DND-41 (cell line): ENCODE results near the gene SRRM4.

ENCODE experiments used
- ATAC-seq: fragments of 200-7000 bp; cut with Tn5 transposase; 3 replicates; pipeline ENCODE4 v1.9.1; 2021; ENCODE audit warnings: low read depth; ENCODE audit not compliant: insufficient read depth
- DNase-seq: peaks from one replicate; pipeline ENCODE4 v3.0.0-alpha.2; 2020
- H2AFZ ChIP-seq: 2 replicates; pipeline ENCODE4 v1.6.0; 2012; ENCODE audit warnings: low read depth, low read length
- H3K27ac ChIP-seq: 2 replicates; pipeline ENCODE4 v1.5.1; 2012; ENCODE audit warnings: low read length, inconsistent platforms
- H3K27me3 ChIP-seq: fragments of 200-600 bp; sonication (generic); 2 replicates; pipeline ENCODE4 v1.6.0; 2012; ENCODE audit warnings: low read length, mild to moderate bottlenecking, inconsistent platforms; ENCODE audit not compliant: insufficient read depth, poor library complexity
- H3K36me3 ChIP-seq: 2 replicates; pipeline ENCODE4 v1.5.1; 2012; ENCODE audit warnings: low read length, inconsistent platforms; ENCODE audit not compliant: insufficient read depth
- H3K4me1 ChIP-seq: 2 replicates; pipeline ENCODE4 v1.5.1; 2012; ENCODE audit warnings: mild to moderate bottlenecking, low read length; ENCODE audit not compliant: insufficient read depth
- H3K4me2 ChIP-seq: 2 replicates; pipeline ENCODE4 v1.6.0; 2012; ENCODE audit warnings: mild to moderate bottlenecking, moderate library complexity, low read length, inconsistent platforms; ENCODE audit not compliant: insufficient read depth
- H3K4me3 ChIP-seq, 2 experiments: fragments of 200-600 bp in 1 of 2; shearing (Covaris generic) in 1 of 2; 2 replicates each; pipeline ENCODE4 v1.5.1; 2012 to 2016; ENCODE audit warnings: inconsistent platforms in 2 of 2, low read length in 2 of 2, mild to moderate bottlenecking in 2 of 2, low read depth in 1 of 2, moderate library complexity in 1 of 2
- H3K79me2 ChIP-seq: 2 replicates; pipeline ENCODE4 v1.6.0; 2012; ENCODE audit warnings: low read length, inconsistent platforms; ENCODE audit not compliant: insufficient read depth
- H3K9ac ChIP-seq: 2 replicates; pipeline ENCODE4 v1.6.0; 2012; ENCODE audit warnings: low read depth, mild to moderate bottlenecking, inconsistent platforms, low read length, moderate library complexity
- H3K9me3 ChIP-seq: 2 replicates; pipeline ENCODE4 v1.5.1; 2012; ENCODE audit warnings: low read length, moderate library complexity, mild to moderate bottlenecking, inconsistent platforms; ENCODE audit not compliant: insufficient read depth, severe bottlenecking
- H4K20me1 ChIP-seq: 2 replicates; pipeline ENCODE4 v1.6.0; 2012; ENCODE audit warnings: low read length; ENCODE audit not compliant: insufficient read depth
- CTCF ChIP-seq: IDR thresholded peaks from 2 replicates; pipeline ENCODE4 v1.5.1; 2012; ENCODE audit warnings: borderline replicate concordance, low read length, moderate library complexity, mild to moderate bottlenecking; ENCODE audit not compliant: poor library complexity, severe bottlenecking; ENCODE audit errors: extremely low read depth
- EZH2 ChIP-seq: IDR thresholded peaks from 3 replicates; pipeline ENCODE4 v1.6.1; 2012; ENCODE audit warnings: borderline replicate concordance, low read depth, mild to moderate bottlenecking, moderate library complexity, low read length, inconsistent platforms; ENCODE audit not compliant: severe bottlenecking

Gene SRRM4

GRCh38 chr12:119211884-119212283 lies 230.5 kb downstream of the SRRM4 start:
- TF ChIP-seq EZH2: no peak
- TF ChIP-seq CTCF: no peak
- no peaks in the 10 kb centered on the region for H3K79me2 ChIP-seq
- no peaks in the 10 kb centered on the region for H3K36me3 ChIP-seq
- DNase-seq: no peak
- H3K9ac ChIP-seq: no peak overlapping the region
- H3K4me1 ChIP-seq: no peaks in the 10 kb centered on the region
- ATAC-seq: no peak
- no peak overlapping the region for H3K27ac ChIP-seq
- no peak overlapping the region for H3K4me2 ChIP-seq
- no peak overlapping the region for H2AFZ ChIP-seq
- no peak overlapping the region for H3K4me3 ChIP-seq
- peaks cover 4% of the 10 kb centered on the region for H3K27me3 ChIP-seq
- no peaks in the 10 kb centered on the region for H4K20me1 ChIP-seq
- H3K9me3 ChIP-seq: no peaks in the 10 kb centered on the region
